NCI-H2227 (cell line): ENCODE measurements around the gene TOB2.
"Not testable (repeated sequence)": the region's sequence is repeated elsewhere in the genome, so short reads cannot be mapped to it uniquely, and the experiment has no call there.

Experiments used
- DNase-seq: peaks from one replicate; lab custom pipeline; 2025; ENCODE audit not compliant: unreplicated experiment; lab: John Stamatoyannopoulos, UW

Gene TOB2

DNA sequence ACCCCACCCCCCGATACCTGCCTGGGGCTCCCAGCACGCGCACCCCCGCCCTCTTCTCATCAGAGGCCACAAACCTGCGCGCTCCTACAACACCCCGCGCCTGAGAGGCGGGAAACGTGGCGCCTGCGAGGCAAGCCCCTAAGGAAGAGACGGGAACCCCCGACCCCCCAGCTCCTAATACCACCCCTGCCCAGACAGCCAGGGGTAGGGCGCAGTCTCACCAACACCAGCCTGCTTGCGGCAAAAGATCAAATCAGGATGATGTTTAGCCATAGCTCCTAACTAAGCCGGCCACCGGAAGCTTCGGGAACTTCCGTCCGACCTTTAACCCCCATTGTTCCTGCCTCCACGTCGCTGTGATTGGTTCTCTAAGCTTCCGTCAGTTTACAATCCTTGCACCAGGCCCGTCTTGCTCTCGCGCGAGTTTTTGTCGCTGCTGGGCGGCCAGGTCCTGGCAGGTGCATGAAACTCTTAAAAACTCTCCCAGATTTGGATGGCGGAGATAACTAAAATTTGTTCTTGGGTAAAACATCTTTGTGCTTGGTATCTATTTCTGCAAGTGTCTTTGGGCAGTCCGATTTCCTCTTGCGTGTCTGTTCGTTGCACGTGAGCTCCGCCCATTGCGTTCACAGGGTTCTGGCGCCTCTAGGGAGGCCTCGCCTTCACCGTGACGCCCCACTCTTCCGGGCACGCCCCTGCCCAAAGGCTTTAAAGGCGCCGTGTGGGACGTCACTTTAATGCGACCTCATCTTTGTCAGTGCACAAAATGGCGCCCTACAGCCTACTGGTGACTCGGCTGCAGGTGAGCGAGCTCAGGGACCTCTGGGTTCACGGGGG, 22.0 kb upstream of the TOB2 start, which contains the start of the genes ACO2 and PHF5A:
Gene ACO2 (plus strand): TSS at position 737 of the 837 bp plus-strand sequence. CDS start 30 bp downstream, at position 767.
Gene PHF5A (minus strand): TSS at position 312 of the 837 bp plus-strand sequence. CDS start 39 bp downstream, at position 273.
- DNase-seq = peak; percentile 96

DNA sequence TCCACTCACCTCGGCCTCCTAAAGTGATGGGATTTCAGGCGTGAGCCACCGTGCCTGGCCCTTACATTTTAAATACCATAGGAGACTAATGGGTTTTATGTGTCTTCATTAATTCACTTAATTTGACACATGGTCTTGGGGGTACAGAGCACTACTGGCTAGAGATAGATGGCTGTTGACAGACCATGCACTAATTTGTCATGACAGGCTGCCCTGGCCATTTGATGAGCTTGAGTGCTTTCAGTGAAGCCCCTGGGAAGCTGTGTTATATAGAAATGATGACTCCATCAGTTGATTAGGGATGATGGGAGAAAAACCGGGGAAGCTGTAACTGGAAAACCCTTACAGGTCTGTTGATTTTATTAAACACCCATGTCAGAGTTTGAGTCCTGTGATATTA, 15.3 kb upstream of the TOB2 start:
- no peak for DNase-seq

DNA sequence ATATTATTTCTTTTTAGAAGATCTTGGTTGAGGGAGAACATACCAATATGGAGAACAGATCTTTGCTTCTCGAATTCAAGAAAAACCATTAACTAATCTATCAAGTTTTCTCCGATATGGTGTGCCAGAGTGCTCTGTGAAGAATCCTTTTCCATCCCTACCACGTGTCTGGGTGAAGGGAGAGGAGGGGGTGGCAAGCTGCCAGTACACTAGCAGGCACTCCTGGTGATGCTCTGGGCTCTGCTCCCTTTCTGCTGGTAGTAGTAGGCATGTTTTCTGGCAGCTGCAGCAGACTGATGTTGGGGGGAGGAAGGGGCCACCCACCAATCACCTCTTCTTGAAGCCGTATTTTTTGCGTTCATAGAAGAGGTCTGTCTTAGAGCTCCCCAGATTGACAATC, 13.5 kb upstream of the TOB2 start:
- not testable (repeated sequence) for DNase-seq

DNA sequence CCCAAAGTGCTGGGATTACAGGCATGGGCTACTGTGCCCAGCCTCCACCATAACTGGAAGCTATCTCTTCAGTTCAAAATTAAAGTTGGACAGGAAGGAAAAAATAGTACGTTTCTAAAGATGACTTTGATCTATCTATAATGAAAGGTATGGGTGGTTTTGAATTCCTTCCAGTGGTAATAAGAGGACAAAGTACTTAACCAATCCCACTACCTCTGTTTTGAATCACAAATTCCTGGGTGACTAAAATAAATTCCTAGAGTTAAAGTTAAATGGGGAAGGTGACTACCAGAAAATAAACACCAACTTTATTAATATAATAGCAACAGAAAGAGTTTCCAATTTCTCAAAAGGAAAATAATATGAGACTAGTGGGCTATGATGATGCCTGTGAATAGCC, 12.8 kb upstream of the TOB2 start:
- DNase-seq = no peak

DNA sequence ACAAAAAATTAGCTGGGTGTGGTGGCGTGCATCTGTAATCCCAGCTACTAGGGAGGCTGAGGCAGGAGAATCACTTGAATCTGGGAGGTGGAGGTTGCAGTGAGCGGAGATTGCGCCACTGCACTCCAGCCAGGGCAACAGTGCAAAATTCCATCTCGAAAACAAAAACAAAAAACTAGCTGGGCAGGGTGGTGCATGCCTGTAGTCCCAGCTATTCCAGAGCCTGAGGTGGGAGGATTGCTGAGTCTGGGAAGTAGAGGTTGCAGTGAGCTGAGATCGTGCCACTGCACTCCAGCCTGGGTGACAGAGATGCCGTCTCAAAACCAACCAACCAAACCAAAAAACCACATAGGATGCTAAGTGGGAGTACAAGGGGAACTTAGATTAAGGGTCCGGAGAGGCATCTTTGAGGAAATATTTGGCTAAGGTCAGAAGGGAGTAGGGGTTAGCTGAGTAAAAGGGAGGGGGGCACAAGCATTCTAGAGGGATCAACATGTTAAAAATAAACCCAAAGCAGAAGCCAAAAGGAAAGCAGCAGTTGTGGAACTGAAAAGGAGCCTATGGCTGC, 11.6 kb upstream of the TOB2 start:
- DNase-seq = no peak

DNA sequence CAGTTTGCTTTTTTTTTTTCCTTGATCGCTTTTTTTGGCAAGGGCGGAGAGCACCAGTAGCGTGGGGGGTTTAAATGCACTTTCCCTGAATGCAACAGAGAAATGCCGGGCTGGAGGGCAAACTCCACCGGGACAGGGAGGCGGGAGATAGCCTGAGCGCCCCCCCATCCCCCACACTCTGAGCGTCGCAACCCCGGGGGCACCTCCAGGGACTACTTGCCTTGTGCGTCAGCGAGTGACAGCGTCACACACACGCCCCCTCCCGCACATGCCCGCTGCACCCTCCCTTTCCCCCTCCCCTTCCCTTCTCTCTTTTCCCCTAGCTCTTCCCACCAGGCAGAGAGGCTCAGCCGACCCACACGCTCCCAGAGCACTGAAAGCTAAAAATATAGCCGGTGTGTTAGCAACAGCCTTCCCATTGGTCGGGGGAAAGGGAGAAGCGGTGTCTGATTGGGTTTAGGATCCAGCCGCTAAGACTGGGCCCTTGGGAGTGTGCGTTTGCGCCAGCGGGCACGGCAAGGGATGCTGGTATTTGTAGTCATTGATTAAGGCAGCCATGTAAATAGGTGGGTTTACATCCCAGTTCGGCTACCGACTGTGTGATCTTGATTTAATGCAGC, 1.7 kb upstream of the TOB2 start:
- DNase-seq = peak; percentile 96

DNA sequence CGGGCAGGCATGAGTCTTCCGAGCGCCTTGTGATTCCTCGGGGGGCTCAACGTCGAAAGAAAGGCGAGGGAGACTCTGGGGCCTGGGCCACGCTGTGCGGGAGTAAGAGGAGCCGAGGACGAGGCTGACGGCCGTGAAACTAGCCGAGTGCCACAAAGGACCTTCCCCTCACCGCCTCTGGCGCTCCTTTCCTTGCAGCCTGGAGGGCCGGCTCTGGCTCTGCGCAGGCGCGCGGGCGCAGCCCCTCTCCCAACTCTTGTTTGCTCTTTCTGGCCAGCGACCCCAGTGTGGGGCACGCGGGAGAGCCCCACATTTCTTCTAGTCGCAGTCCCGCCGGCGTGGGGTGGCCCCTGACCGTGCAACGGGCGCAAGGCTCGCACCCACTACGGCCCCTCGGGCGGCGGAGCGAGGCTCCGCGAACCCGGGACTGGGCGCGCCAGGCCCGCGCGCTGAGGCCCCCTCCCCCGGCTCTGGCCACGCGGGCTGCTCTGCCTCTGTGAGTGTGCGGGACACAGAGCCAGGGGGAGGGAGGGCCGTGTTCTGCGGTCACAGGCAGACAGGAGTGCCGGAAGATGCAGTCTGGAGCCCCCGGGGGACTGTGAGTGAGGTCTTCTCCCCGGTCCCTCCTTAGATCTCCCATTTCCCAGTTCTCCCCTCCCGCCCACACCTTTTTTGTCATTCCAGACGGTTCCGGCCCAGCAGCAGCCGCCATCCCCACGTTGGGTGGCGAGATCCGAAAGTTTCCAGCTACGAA, 1.0 kb upstream of the TOB2 start:
- peak; percentile 64 for DNase-seq

DNA sequence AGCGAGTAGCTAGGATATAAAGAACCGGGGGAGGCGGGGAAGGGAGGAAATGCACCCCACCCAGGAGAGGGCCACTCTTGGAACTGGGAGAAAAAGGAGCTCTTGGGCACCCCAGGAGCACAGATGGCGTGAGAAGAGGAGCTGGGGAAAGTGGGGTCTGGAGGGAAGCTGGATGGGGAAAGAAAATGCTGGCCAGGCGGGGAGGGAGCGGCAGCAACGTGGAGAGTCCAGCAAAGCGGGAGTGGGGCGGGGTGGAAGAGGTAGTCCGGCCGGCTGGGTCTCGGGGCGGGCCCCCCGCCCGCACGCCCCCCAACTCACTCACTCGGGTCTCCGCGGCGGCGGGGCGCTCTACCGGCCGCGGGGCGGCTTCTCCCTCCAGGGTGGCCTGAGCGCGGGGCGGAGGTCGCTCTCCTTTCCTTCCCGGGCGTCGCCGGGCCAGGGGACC, 522 bp downstream of the TOB2 start:
- peak; percentile 37 for DNase-seq

DNA sequence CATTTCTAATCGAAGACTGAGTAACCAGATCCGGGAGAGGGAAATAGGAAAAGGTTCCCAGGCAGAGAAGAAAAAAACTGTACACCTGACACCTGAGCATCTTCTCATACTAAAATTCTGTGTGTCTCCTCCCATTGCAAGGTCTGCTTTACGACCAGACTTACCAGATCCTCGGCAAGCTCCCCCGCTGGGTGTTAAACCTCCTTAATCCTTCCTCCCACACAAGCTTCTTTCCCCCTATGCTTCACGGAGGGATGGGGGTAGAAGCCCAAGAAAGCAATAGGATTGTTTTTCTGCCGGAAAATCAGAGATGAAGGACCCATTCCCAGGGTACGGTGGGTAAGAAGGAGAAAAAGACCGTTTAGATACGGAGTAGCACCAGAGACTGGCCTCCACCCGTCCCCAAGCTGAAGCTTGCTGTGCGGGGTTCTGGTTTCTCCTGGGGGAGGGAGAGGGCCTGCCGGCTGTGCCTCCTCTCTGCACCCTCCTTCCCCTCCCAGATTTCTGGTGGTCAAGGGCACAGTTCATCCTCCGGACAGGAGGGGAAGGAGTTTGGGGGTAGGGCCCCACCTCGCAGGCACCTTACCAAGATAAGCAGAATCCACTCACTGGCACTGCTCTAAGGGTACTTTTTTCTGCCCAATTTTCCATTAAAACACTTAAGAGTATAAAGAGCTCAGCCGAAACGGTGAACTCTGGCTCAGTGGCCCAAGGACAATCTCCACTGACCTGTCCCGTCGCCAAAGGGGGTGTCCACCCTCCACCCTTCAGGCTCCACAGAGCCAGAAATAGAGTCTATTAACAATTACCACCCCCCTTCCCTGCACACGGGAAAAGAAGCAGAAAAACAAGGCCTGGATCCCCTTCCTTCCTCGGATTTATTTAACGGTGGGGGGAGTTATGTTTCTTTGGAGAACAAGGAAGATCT, 1.2 kb downstream of the TOB2 start:
- peak; percentile 11 for DNase-seq

DNA sequence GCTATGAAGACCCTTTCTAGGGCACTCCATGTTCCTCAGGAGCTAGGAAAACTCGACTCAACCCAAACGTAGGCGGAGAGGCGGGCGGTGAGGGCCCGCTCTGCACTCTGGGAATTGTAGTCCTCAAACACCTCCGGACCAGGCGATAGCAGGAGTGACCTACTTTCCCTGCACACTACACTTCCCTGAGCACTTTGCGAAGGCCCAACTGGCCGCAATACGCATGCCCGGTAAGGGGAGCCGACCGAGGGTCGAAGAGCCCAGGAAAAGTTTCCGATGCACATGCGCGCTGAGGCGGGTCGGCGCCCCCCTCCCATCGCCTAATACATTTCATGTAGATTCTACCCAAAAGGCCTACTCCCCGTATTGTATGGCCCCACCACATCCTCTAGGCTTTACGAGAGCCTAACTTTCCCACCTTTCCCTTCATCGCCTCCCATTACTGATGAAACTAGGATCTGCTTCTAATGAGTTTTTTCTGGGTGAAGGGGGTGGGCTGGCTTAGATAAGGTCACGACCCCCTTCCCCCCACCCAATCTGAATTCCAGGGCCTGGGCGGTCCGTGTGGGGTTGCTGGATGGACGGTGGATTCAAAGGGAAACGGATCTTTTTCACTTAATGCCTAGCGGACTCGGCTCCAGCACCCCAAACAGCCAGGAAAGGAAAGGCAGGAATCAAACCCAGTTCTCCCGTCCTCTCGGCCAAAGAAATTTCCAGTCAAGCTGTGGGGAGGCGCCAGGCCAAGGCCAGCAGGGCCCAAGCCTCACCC, 2.1 kb downstream of the TOB2 start:
- DNase-seq = peak; percentile 96

DNA sequence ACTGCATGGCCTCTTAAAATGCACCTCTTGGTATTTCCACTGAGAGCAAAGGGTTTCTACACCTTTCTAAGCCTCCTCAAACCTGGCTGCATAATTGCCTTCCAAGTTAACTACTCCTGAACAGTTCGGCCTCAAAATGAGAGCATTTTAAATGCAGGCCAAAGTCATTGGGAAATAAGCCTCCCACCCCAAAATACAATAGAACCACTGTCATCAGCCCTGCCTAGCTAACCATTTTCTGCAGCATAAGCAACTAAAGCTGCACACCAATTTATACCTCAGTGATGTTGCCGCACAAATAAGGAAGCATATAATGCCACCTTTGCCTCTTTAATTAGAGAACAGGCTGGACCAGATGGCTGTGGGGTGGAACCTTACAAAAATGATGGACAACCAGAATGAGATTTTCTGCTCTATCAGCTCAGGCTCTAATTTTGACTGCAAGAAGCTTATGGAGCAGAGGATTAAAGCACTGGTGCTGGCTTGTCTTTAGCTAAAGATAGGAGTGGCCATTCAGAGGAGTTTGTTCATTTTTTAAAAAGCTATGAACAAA, 4.3 kb downstream of the TOB2 start:
- no peak for DNase-seq

DNA sequence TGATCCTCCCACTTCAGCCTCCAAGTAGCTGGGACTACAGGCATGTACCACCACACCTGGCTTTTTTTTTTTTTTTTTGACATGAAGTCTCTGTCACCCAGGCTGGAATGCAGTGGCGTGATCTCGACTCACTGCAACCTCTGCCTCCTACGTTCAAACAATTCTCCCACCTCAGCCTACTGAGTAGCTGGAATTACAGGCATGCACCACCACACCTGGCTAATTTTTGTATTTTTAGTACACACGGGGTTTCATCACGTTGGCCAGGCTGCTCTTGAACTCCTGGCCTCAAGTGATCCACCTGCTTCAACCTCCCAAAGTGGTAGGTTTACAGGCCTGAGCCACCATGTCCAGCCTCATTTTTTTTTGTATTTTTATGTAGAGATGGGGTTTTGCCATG, 6.1 kb downstream of the TOB2 start:
- DNase-seq = not testable (repeated sequence)

DNA sequence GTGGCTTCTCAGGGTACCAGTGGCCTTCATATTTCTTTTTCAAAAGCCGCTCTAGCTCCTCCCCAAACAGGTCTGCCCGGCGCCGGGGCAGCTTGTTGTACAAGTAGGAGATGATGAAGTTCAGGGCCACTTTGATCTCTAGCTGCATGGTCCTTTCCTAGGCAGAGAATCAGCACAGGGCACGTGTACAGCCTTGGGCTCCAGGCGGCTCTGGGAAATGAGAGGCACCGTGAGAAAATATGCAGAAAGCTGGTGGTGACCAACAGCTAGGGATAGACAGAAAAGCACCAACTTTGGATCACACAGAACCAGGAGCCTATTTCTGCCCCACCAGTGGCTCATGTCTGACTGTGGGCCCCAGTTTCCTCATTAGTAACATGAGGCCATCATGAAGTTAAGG, 9.4 kb downstream of the TOB2 start:
- DNase-seq = no peak

DNA sequence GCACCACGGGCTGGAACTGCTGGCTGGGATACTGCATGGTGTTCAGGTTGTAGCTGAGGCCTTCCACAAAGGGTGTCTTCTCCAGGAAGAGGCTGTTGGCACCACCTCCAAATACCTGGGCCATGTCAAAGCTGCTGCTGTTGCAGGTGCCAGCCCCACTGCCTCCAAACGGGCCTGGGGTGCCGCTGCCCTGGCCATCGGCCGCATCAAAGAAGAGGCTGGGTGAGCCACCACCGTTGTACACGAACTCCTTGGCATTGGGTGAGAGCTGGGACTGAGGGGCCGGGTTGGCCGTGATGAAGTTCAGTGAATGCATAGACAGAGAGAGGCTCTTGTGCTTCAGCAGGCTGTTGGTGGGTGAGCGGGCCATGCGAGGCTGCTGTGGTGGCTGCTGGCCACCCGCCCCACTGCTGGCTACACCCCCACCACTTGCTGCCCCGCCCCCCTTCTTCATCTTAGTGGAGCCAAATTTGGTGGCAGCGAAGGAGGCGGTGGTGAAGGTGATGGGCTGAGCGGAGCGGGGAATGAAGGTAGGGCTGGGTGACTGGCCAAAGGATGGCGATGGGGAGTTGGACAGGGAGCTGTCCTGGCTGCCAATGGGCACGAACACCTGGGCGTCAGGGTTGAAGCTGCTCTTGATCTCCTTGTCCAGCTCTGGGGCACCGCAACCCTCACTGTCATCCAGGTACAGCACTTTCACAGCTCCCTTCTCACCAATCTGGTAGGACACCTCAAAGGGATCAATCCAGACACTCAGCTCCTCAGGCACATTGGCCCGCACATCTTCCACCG, 10.1 kb downstream of the TOB2 start:
- DNase-seq = no peak

DNA sequence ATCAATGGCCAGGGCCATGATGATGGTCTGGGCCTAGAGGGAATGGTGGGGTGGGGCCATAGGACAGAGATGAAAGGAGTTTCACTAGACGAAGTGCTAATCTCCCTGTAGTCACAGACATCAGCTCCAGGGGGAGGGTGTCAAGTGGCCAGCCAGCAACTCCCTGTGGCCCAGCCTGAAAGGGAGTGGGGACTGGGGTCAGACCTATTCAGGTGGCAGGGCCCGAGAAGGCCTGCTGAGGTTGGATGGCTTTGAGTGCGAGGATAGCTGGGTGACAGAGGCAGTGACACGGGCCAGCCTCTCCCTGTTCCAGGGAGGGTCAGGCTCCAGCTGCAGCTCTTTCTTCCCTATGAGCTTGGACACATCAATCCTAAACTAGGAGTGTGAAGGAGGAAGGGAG, 11.0 kb downstream of the TOB2 start:
- DNase-seq = no peak

DNA sequence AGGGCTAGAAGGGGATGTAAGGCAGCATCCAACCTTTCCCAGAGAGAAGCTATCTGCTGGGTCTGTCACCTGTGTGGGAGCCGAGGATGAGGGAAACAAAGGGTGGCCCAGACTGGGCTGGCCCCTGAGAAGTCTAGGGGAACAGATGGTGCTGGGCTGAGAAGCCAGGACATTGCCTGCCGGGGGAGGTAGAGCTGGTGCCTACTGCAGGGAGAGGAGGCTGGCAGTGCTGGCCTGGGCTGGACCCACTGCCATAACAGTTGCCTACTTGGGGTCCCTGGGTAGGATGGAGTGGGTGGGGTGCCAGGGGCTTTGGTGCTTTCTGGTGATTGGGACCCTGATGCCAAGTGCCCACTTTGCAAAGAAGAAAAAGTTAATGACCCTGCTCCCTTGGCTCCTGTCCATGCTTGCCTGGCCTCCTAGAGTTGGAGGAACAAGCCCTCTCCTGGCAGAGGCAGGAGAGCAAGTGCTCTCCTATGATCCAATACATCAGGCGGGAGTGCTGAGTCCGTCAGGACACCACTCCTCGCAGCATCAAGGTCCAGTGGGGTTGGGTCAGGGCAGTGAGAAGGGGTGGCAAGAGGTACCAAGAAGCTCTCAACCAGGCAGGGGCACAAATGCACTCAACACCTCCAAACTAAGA, 12.1 kb downstream of the TOB2 start:
- DNase-seq = not testable (repeated sequence)

DNA sequence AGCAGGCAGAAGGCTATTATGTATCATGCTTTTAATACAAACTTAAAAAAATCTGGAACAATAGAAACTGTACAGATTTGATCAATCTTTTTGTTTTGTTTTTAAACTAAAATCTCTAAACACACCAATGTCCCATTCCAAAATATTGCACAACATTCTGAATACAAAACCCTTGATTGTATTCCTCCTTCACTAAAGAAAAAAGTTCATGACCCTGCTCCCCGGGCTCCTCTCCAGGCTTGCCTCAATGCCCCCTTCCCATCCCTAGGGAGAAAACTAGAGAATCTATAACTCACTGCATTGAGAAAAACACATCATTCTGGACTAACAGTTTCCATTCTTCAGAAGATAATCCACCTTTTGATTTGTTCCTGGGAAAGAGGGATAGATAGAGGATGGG, 13.1 kb downstream of the TOB2 start:
- not testable (repeated sequence) for DNase-seq

DNA sequence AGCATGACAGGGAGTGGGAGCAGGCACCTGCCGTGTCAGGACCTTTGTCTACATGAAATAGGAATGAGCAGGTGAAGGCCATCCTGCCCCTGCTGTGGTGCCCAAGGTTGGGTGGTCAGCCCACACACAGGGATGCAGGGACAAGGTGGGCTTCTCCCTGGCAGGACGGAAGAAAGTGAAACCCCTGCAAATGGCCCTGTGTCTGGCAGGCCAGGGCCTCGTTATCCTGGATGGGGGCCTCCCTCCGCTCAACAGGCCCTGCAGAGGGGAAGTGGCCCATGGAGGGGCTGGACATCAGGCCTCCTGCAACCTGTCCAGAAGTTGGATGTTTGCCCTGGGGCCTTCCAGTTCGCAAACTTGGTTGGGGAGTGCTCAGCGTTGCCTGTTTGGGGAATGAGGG, 14.9 kb downstream of the TOB2 start:
- DNase-seq = no peak
